H1 (cell line): ENCODE data around the gene PARP16. TPM values are rescaled to one million over a fixed set of nuclear protein-coding genes. Genes with fewer than 3 reads are reported as not detected.

ENCODE experiments used
- ASH2L ChIP-seq: fragments of 200-600, 300-600 bp; sonication (generic); IDR thresholded peaks from one replicate; pipeline ENCODE4 v1.7.1; 2017; ENCODE audit warnings: low read length
- ATF3 ChIP-seq: IDR thresholded peaks from 2 replicates; pipeline ENCODE4 v1.6.1; 2011; ENCODE audit warnings: low read depth, mild to moderate bottlenecking, low read length; ENCODE audit not compliant: insufficient read depth
- SIX5 ChIP-seq: IDR thresholded peaks from 2 replicates; pipeline ENCODE4 v1.6.1; 2011; ENCODE audit warnings: mild to moderate bottlenecking, low read depth, low read length
- SRF ChIP-seq: IDR thresholded peaks from 2 replicates; pipeline ENCODE4 v1.6.1; 2011; ENCODE audit warnings: mild to moderate bottlenecking, low read depth, low read length, moderate library complexity
- TBP ChIP-seq: IDR thresholded peaks from 2 replicates; pipeline ENCODE4 v1.6.1; 2011; ENCODE audit warnings: low read depth, low read length, improper control_type of control experiment
- TEAD4 ChIP-seq: IDR thresholded peaks from 2 replicates; pipeline ENCODE4 v1.6.1; 2012; ENCODE audit warnings: low read depth, low read length, inconsistent platforms, mixed read lengths
- polyA plus RNA-seq, 7 experiments: library from polyadenylated mRNA; depleted of rRNA in 3 of 7; stranded (reverse) in 5 of 7; unstranded in 2 of 7; fragments of >200 nt in 5 of 7; fragments of 200-250 nt in 2 of 7; gene quantifications; 1 replicate in 5 of 7; 2 replicates in 1 of 7; 4 replicates in 1 of 7; pipeline versions ENCODE4 v1.2.1 to v1.2.3, GENCODE V29; 2011 to 2013; ENCODE audit warnings: missing spikeins in 2 of 7, mixed read lengths in 2 of 7
- total RNA-seq: library from RNA; stranded (reverse); fragmentation: NEBNext Ultra II Directional; extraction: Animal tissue kit (Norgen Biotek cat#: 25700); gene quantifications from 2 replicates; pipeline ENCODE4 v1.2.1, GENCODE V29; 2021
- TF ChIP-seq, protein P1 (sequence below): fragments of 300-600 bp; sonication (generic); IDR thresholded peaks from 2 replicates; pipeline ENCODE4 v1.7.1; 2012; ENCODE audit warnings: low read length, moderate library complexity, mild to moderate bottlenecking, inconsistent platforms; ENCODE audit not compliant: insufficient replicate concordance
- TF ChIP-seq, protein P2 (sequence below): IDR thresholded peaks from 2 replicates; pipeline ENCODE4 v1.6.1; 2011; ENCODE audit warnings: low read length, improper control_type of control experiment

Gene PARP16
- total and polyA plus RNA-seq, 2 of the 8 experiments (the other 6 are each of a cell fraction or from before 2014, with no cell fraction given): 3.7 to 5.0 TPM

DNA sequence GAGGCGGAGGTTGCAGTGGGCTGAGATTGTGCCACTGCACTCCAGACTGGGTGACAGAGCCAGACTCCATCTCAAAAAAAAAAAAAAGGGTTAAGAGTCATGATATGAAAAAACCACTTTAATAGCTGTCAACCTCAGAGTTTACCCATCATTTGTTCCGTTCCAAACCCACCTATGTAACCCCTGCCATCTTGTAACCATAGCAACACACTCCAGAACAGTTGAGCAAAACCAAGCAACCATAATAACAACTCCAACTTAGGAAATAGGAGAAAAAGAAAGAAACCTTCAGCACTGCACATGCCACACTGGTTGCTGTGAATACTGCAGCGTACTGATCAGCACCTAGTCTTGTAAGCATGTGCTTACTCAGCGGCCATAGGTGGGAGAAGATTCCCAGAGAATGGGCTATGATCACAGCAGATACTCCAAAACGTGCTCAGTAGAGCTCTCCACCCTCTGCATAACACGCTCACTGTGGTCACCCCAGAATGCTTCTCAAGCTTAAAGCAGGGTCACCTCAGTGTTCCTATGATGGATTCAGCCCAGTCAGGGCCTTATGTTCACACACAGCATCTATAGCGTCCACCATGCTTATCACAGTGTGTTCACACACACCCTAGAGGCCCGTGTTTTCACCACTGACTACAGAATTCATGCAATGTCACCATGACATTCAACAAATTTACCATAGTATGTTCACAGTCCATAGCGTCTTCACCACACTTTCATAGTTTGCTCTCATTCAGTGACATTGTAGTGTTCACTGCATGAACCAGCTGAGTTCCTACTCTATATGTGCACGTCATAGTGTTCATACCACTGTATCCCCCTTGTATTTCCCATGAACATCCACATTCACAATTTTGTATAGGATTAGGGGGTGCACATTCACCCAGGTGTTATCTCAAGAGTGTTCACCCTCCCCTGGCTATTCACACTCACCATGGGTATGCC lies 68.9 kb downstream of the PARP16 start (continued):
- TF ChIP-seq, protein P1, sequence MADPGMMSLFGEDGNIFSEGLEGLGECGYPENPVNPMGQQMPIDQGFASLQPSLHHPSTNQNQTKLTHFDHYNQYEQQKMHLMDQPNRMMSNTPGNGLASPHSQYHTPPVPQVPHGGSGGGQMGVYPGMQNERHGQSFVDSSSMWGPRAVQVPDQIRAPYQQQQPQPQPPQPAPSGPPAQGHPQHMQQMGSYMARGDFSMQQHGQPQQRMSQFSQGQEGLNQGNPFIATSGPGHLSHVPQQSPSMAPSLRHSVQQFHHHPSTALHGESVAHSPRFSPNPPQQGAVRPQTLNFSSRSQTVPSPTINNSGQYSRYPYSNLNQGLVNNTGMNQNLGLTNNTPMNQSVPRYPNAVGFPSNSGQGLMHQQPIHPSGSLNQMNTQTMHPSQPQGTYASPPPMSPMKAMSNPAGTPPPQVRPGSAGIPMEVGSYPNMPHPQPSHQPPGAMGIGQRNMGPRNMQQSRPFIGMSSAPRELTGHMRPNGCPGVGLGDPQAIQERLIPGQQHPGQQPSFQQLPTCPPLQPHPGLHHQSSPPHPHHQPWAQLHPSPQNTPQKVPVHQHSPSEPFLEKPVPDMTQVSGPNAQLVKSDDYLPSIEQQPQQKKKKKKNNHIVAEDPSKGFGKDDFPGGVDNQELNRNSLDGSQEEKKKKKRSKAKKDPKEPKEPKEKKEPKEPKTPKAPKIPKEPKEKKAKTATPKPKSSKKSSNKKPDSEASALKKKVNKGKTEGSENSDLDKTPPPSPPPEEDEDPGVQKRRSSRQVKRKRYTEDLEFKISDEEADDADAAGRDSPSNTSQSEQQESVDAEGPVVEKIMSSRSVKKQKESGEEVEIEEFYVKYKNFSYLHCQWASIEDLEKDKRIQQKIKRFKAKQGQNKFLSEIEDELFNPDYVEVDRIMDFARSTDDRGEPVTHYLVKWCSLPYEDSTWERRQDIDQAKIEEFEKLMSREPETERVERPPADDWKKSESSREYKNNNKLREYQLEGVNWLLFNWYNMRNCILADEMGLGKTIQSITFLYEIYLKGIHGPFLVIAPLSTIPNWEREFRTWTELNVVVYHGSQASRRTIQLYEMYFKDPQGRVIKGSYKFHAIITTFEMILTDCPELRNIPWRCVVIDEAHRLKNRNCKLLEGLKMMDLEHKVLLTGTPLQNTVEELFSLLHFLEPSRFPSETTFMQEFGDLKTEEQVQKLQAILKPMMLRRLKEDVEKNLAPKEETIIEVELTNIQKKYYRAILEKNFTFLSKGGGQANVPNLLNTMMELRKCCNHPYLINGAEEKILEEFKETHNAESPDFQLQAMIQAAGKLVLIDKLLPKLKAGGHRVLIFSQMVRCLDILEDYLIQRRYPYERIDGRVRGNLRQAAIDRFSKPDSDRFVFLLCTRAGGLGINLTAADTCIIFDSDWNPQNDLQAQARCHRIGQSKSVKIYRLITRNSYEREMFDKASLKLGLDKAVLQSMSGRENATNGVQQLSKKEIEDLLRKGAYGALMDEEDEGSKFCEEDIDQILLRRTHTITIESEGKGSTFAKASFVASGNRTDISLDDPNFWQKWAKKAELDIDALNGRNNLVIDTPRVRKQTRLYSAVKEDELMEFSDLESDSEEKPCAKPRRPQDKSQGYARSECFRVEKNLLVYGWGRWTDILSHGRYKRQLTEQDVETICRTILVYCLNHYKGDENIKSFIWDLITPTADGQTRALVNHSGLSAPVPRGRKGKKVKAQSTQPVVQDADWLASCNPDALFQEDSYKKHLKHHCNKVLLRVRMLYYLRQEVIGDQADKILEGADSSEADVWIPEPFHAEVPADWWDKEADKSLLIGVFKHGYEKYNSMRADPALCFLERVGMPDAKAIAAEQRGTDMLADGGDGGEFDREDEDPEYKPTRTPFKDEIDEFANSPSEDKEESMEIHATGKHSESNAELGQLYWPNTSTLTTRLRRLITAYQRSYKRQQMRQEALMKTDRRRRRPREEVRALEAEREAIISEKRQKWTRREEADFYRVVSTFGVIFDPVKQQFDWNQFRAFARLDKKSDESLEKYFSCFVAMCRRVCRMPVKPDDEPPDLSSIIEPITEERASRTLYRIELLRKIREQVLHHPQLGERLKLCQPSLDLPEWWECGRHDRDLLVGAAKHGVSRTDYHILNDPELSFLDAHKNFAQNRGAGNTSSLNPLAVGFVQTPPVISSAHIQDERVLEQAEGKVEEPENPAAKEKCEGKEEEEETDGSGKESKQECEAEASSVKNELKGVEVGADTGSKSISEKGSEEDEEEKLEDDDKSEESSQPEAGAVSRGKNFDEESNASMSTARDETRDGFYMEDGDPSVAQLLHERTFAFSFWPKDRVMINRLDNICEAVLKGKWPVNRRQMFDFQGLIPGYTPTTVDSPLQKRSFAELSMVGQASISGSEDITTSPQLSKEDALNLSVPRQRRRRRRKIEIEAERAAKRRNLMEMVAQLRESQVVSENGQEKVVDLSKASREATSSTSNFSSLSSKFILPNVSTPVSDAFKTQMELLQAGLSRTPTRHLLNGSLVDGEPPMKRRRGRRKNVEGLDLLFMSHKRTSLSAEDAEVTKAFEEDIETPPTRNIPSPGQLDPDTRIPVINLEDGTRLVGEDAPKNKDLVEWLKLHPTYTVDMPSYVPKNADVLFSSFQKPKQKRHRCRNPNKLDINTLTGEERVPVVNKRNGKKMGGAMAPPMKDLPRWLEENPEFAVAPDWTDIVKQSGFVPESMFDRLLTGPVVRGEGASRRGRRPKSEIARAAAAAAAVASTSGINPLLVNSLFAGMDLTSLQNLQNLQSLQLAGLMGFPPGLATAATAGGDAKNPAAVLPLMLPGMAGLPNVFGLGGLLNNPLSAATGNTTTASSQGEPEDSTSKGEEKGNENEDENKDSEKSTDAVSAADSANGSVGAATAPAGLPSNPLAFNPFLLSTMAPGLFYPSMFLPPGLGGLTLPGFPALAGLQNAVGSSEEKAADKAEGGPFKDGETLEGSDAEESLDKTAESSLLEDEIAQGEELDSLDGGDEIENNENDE: no peak
- TF ChIP-seq ASH2L (no peak), TEAD4 (no peak), TBP (no peak), ATF3 (no peak), SIX5 (no peak), SRF (no peak)
- TF ChIP-seq, protein P2, sequence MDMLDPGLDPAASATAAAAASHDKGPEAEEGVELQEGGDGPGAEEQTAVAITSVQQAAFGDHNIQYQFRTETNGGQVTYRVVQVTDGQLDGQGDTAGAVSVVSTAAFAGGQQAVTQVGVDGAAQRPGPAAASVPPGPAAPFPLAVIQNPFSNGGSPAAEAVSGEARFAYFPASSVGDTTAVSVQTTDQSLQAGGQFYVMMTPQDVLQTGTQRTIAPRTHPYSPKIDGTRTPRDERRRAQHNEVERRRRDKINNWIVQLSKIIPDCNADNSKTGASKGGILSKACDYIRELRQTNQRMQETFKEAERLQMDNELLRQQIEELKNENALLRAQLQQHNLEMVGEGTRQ: no peak
